GM12891 (cell line): ENCODE results near the gene IQSEC3.
"Not testable (repeated sequence)": the region's sequence is repeated elsewhere in the genome, so short reads cannot be mapped to it uniquely, and the experiment has no call there.

Experiments
- PAX5 ChIP-seq: IDR thresholded peaks from 2 replicates; pipeline ENCODE4 v1.6.1; 2011; ENCODE audit warnings: low read length, moderate library complexity, mild to moderate bottlenecking; ENCODE audit not compliant: insufficient read depth, severe bottlenecking
- POLR2A ChIP-seq: IDR thresholded peaks from 2 replicates; pipeline ENCODE4 v1.6.1; 2011; ENCODE audit warnings: low read depth, low read length, control low read depth
- POLR2AphosphoS5 ChIP-seq: IDR thresholded peaks from 2 replicates; pipeline ENCODE4 v1.6.1; 2011; ENCODE audit warnings: low read depth, low read length, control low read depth
- POU2F2 ChIP-seq: IDR thresholded peaks from 2 replicates; pipeline ENCODE4 v1.6.1; 2011; ENCODE audit warnings: low read depth, mild to moderate bottlenecking, control low read depth, low read length, moderate library complexity
- TAF1 ChIP-seq: IDR thresholded peaks from 2 replicates; pipeline ENCODE4 v1.6.1; 2011; ENCODE audit warnings: low read depth, low read length, control low read depth

- TF ChIP-seq POLR2A, POLR2AphosphoS5, POU2F2, TAF1, PAX5: not testable (repeated sequence)
These were observed 990 bp upstream of the IQSEC3 start for GRCh38 chr12:65491-66063.
